Suppressor macrophage (primary cell): ENCODE measurements around the gene ENOX2.
"Not testable (repeated sequence)": the region's sequence is repeated elsewhere in the genome, so short reads cannot be mapped to it uniquely, and the experiment has no call there.

Experiments used
- DNase-seq, 4 experiments: peaks; one replicate each; pipeline ENCODE4 v3.0.0-alpha.2; 2020 to 2022

Gene ENOX2

GRCh38 chrX:130746709-130747342, 156.2 kb downstream of the ENOX2 start:
- no peak for DNase-seq

- no peak for DNase-seq
Measured at GRCh38 chrX:130746077-130746476, 156.9 kb downstream of the ENOX2 start.

GRCh38 chrX:130741584-130741983, 161.4 kb downstream of the ENOX2 start:
- no peak for DNase-seq

- no peak for DNase-seq
Measured at GRCh38 chrX:130741151-130741550, 161.9 kb downstream of the ENOX2 start.

GRCh38 chrX:130738638-130739195, 164.3 kb downstream of the ENOX2 start:
- no peak for DNase-seq

- no peak for DNase-seq
Measured at GRCh38 chrX:130734713-130735112, 168.3 kb downstream of the ENOX2 start.

GRCh38 chrX:130728208-130728607, 174.8 kb downstream of the ENOX2 start:
- DNase-seq = no peak

GRCh38 chrX:130726661-130727060, 176.3 kb downstream of the ENOX2 start:
- DNase-seq = peak; percentile 26 to 45 (median 29)

GRCh38 chrX:130725519-130725918, 177.5 kb downstream of the ENOX2 start:
- no peak for DNase-seq

- no peak for DNase-seq
Measured at GRCh38 chrX:130719413-130719812, 183.6 kb downstream of the ENOX2 start.

- DNase-seq = no peak
Measured at GRCh38 chrX:130718137-130718536, 184.9 kb downstream of the ENOX2 start.

- DNase-seq = no peak
Measured at GRCh38 chrX:130716781-130717413, 186.1 kb downstream of the ENOX2 start.

GRCh38 chrX:130716346-130716745, 186.7 kb downstream of the ENOX2 start:
- DNase-seq = no peak

- no peak for DNase-seq
Measured at GRCh38 chrX:130715299-130715698, 187.7 kb downstream of the ENOX2 start.

GRCh38 chrX:130714665-130715064, 188.3 kb downstream of the ENOX2 start:
- no peak for DNase-seq

- no peak for DNase-seq
Measured at GRCh38 chrX:130714135-130714534, 188.9 kb downstream of the ENOX2 start.

GRCh38 chrX:130709178-130709577, 193.8 kb downstream of the ENOX2 start:
- DNase-seq = not testable (repeated sequence)

GRCh38 chrX:130705591-130705990, 197.4 kb downstream of the ENOX2 start:
- no peak for DNase-seq

- DNase-seq = no peak
Measured at GRCh38 chrX:130704053-130705038, 198.7 kb downstream of the ENOX2 start.

- no peak for DNase-seq
Measured at GRCh38 chrX:130702867-130703707, 199.9 kb downstream of the ENOX2 start.

- no peak for DNase-seq
Measured at GRCh38 chrX:130700629-130701028, 202.4 kb downstream of the ENOX2 start.

- no peak for DNase-seq
Measured at GRCh38 chrX:130699618-130700017, 203.4 kb downstream of the ENOX2 start.
